Measurements from ENCODE around the gene MTG2. TPM values are rescaled to one million over a fixed set of nuclear protein-coding genes. Genes with fewer than 3 reads are reported as not detected.

The MTG2 gene
- total and polyA plus RNA-seq, 2 of the 13 experiments (the other 11 are each of a cell fraction or from before 2014, with no cell fraction given) = 20.4 to 37.8 TPM

DNA sequence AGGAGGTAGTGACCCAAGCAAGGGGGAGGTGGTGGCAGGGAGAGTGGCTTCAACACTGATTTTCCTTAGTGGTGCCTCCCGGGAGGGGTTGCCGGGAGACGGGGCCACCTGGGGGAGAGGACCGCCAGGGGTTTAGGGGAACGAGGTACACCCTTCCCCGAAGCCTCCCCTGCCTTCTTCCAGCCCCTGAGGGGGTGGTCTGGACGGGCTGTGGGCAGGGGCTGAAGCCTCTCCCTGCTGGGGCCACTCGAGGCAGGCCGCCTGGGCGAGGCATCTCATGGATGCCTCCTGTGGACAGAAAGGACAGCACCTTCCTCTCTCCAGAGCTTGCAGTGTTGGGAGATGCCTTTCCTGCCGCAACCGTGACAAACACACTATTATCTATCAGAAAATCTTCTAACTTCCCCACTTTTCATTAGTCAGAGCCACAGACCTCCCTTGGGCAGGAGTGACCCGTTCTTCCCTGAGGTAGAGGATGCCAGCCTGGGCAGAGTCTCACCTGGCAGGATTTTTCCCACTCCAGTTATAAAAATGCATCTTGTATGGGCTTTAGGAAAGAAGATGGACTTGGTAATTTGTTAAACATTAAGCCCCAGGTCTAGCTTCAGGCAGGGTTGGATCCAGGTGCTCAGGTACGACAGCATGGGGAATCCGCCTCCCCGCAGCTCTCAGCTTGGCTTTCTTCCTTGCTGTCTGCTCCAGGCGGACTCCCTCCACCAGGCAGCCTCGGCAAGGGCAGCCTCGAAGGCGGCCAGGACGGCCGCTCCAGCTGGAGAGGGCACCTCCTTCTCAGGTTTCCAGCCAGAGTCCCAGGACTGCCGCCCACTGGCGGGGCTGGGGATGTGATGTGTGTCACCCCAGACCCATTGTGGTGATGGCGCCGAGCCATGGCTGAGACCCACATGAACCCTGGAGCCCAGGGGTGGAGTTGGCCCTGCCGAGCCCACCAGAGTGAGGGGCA is 26.2 kb downstream of the MTG2 start (continued):
- TF ChIP-seq, protein P1, sequence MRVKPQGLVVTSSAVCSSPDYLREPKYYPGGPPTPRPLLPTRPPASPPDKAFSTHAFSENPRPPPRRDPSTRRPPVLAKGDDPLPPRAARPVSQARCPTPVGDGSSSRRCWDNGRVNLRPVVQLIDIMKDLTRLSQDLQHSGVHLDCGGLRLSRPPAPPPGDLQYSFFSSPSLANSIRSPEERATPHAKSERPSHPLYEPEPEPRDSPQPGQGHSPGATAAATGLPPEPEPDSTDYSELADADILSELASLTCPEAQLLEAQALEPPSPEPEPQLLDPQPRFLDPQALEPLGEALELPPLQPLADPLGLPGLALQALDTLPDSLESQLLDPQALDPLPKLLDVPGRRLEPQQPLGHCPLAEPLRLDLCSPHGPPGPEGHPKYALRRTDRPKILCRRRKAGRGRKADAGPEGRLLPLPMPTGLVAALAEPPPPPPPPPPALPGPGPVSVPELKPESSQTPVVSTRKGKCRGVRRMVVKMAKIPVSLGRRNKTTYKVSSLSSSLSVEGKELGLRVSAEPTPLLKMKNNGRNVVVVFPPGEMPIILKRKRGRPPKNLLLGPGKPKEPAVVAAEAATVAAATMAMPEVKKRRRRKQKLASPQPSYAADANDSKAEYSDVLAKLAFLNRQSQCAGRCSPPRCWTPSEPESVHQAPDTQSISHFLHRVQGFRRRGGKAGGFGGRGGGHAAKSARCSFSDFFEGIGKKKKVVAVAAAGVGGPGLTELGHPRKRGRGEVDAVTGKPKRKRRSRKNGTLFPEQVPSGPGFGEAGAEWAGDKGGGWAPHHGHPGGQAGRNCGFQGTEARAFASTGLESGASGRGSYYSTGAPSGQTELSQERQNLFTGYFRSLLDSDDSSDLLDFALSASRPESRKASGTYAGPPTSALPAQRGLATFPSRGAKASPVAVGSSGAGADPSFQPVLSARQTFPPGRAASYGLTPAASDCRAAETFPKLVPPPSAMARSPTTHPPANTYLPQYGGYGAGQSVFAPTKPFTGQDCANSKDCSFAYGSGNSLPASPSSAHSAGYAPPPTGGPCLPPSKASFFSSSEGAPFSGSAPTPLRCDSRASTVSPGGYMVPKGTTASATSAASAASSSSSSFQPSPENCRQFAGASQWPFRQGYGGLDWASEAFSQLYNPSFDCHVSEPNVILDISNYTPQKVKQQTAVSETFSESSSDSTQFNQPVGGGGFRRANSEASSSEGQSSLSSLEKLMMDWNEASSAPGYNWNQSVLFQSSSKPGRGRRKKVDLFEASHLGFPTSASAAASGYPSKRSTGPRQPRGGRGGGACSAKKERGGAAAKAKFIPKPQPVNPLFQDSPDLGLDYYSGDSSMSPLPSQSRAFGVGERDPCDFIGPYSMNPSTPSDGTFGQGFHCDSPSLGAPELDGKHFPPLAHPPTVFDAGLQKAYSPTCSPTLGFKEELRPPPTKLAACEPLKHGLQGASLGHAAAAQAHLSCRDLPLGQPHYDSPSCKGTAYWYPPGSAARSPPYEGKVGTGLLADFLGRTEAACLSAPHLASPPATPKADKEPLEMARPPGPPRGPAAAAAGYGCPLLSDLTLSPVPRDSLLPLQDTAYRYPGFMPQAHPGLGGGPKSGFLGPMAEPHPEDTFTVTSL (CRISPR knock-in tag; IDR thresholded peaks at IDR 0.05; ENCODE audit: borderline replicate concordance) = no peak
- TF ChIP-seq ZC3H4 (CRISPR knock-in tag; IDR thresholded peaks at IDR 0.05; ENCODE audit: borderline replicate concordance) (no peak), ZNF550 (CRISPR knock-in tag; IDR thresholded peaks at IDR 0.05; ENCODE audit: borderline replicate concordance) (no peak), TBX3 (IDR thresholded peaks at IDR 0.05; ENCODE audit: borderline replicate concordance) (no peak), JUND (CRISPR knock-in tag; IDR thresholded peaks at IDR 0.05) (no peak), PCBP1 (IDR thresholded peaks at IDR 0.05; ENCODE audit: borderline replicate concordance, low read depth, low read length) (peak; percentile 45; the same call in 1 of the 2 replicates), ZFP37 (CRISPR knock-in tag; IDR thresholded peaks at IDR 0.05; ENCODE audit: borderline replicate concordance) (no peak), PCBP2 (optimal IDR thresholded peaks at IDR 0.05; ENCODE audit: low read depth, low read length, poor library complexity, severe bottlenecking) (no peak), ZNF333 (CRISPR knock-in tag; IDR thresholded peaks at IDR 0.05; ENCODE audit: borderline replicate concordance) (no peak), ZNF552 (CRISPR knock-in tag; IDR thresholded peaks at IDR 0.05; ENCODE audit: borderline replicate concordance) (no peak)
- TF ChIP-seq, protein P2, sequence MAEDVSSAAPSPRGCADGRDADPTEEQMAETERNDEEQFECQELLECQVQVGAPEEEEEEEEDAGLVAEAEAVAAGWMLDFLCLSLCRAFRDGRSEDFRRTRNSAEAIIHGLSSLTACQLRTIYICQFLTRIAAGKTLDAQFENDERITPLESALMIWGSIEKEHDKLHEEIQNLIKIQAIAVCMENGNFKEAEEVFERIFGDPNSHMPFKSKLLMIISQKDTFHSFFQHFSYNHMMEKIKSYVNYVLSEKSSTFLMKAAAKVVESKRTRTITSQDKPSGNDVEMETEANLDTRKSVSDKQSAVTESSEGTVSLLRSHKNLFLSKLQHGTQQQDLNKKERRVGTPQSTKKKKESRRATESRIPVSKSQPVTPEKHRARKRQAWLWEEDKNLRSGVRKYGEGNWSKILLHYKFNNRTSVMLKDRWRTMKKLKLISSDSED (CRISPR knock-in tag; IDR thresholded peaks at IDR 0.05) = no peak
- TF ChIP-seq, protein P3, sequence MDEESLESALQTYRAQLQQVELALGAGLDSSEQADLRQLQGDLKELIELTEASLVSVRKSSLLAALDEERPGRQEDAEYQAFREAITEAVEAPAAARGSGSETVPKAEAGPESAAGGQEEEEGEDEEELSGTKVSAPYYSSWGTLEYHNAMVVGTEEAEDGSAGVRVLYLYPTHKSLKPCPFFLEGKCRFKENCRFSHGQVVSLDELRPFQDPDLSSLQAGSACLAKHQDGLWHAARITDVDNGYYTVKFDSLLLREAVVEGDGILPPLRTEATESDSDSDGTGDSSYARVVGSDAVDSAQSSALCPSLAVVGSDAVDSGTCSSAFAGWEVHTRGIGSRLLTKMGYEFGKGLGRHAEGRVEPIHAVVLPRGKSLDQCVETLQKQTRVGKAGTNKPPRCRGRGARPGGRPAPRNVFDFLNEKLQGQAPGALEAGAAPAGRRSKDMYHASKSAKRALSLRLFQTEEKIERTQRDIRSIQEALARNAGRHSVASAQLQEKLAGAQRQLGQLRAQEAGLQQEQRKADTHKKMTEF (CRISPR knock-in tag; IDR thresholded peaks at IDR 0.05) = no peak
- TF ChIP-seq, protein P4, sequence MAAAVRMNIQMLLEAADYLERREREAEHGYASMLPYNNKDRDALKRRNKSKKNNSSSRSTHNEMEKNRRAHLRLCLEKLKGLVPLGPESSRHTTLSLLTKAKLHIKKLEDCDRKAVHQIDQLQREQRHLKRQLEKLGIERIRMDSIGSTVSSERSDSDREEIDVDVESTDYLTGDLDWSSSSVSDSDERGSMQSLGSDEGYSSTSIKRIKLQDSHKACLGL (CRISPR knock-in tag; IDR thresholded peaks at IDR 0.05) = peak; percentile 58; the same call in 1 of the 2 replicates
- TF ChIP-seq, protein P5, sequence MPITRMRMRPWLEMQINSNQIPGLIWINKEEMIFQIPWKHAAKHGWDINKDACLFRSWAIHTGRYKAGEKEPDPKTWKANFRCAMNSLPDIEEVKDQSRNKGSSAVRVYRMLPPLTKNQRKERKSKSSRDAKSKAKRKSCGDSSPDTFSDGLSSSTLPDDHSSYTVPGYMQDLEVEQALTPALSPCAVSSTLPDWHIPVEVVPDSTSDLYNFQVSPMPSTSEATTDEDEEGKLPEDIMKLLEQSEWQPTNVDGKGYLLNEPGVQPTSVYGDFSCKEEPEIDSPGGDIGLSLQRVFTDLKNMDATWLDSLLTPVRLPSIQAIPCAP (CRISPR knock-in tag; IDR thresholded peaks at IDR 0.05; ENCODE audit: low read depth) = no peak

Data from HepG2 (cell line).